HCT116 (cell line): ENCODE data around the gene RNF217. TPM values are rescaled to one million over a fixed set of nuclear protein-coding genes. Genes with fewer than 3 reads are reported as not detected.

Source experiments
- ATAC-seq: fragments of 200-7000 bp; cut with Tn5 transposase; 2 replicates; pipeline ENCODE4 v1.9.1; 2020; ENCODE audit warnings: mild to moderate bottlenecking, moderate library complexity
- BruUV-seq: library from RNA; stranded (reverse); fragments of 400-500 nt; replicated peaks from 2 replicates; lab custom pipeline; 2021; lab: Mats Ljungman, UMichigan
- CTCF ChIA-PET: fragments of 300-600 bp; sonication (Branson Sonifier 250); formaldehyde crosslinking; loops from one replicate; lab custom pipeline; 2021; ENCODE audit warnings: antibody characterized with exemption; lab: Charles Lee
- POLR2A ChIA-PET: fragments of 300-600, 350-600 bp; sonication (Branson Sonifier 250); formaldehyde crosslinking; loops from one replicate; lab custom pipeline; 2021; ENCODE audit warnings: antibody characterized with exemption; lab: Charles Lee
- RAD21 ChIA-PET, 2 experiments: fragments of 300-600 bp; sonication (Branson Sonifier 250); formaldehyde crosslinking; loops; one replicate each; lab custom pipeline; 2023; ENCODE audit warnings: low total read pairs in 2 of 2; ENCODE audit not compliant: uncharacterized antibody in 2 of 2, unreplicated experiment in 2 of 2, low non-redundant PET in 1 of 2; lab: Charles Lee
- DNase-seq: peaks from one replicate; pipeline ENCODE4 v3.0.0-alpha.2; 2010; ENCODE audit warnings: low read depth, low spot score
- H2AFZ ChIP-seq: fragments of 200-600 bp; shearing (Covaris generic), sonication (generic); 2 replicates; pipeline ENCODE4 v1.6.1; 2017; ENCODE audit warnings: low read depth, mixed run types, mixed read lengths, antibody characterized with exemption, low read length; ENCODE audit not compliant: poor library complexity, severe bottlenecking
- H3K27ac ChIP-seq: 2 replicates; pipeline ENCODE4 v1.5.1; 2012; ENCODE audit warnings: low read depth, low read length
- H3K27me3 ChIP-seq: fragments of 200-600 bp; sonication (generic); 2 replicates; pipeline ENCODE4 v1.6.1; 2016; ENCODE audit warnings: mixed run types, low read length, mixed read lengths; ENCODE audit not compliant: insufficient read depth
- H3K36me3 ChIP-seq, 2 experiments: fragments of 200-500 bp in 1 of 2; fragments of 200-600 bp in 1 of 2; sonication (Bioruptor generic) in 1 of 2; sonication (generic) in 1 of 2; 2 replicates each; pipeline versions ENCODE4 v1.5.1 to v1.6.1; 2014 to 2016; ENCODE audit warnings: low read length in 2 of 2, inconsistent platforms in 1 of 2, mixed read lengths in 1 of 2, mixed run types in 1 of 2; ENCODE audit not compliant: insufficient read depth in 2 of 2, control insufficient read depth in 1 of 2
- H3K4me1 ChIP-seq, 2 experiments: fragments of 200-600 bp in 1 of 2; sonication (generic) in 1 of 2; 2 replicates each; pipeline versions ENCODE4 v1.5.1 to v1.6.1; 2012 to 2017; ENCODE audit warnings: low read length in 2 of 2, inconsistent platforms in 1 of 2, mild to moderate bottlenecking in 1 of 2, mixed read lengths in 1 of 2, mixed run types in 1 of 2, moderate library complexity in 1 of 2; ENCODE audit not compliant: insufficient read depth in 2 of 2, control insufficient read depth in 1 of 2
- H3K4me2 ChIP-seq: fragments of 200-600 bp; sonication (generic); 2 replicates; pipeline ENCODE4 v1.6.1; 2017; ENCODE audit warnings: mixed run types, low read length, mixed read lengths
- H3K4me3 ChIP-seq, 2 experiments: fragments of 200-600 bp in 1 of 2; sonication (generic) in 1 of 2; replicated peaks in 1 of 2; 2 replicates each; pipeline ENCODE4 v1.5.1; 2011 to 2016; ENCODE audit warnings: low read length in 2 of 2, control low read depth in 1 of 2, low read depth in 1 of 2, mild to moderate bottlenecking in 1 of 2, mixed read lengths in 1 of 2, mixed run types in 1 of 2
- H3K79me2 ChIP-seq: fragments of 200-600 bp; sonication (generic); 2 replicates; pipeline ENCODE4 v1.6.1; 2017; ENCODE audit warnings: mild to moderate bottlenecking, mixed run types, low read length, moderate library complexity, mixed read lengths; ENCODE audit not compliant: insufficient read depth
- H3K9ac ChIP-seq: fragments of 200-600 bp; sonication (generic); 2 replicates; pipeline ENCODE4 v1.6.1; 2016; ENCODE audit warnings: low read length, mixed read lengths
- H3K9me2 ChIP-seq: fragments of 200-600 bp; sonication (generic), shearing (Covaris generic); 2 replicates; pipeline ENCODE4 v1.6.1; 2017; ENCODE audit warnings: mixed run types, mild to moderate bottlenecking, moderate library complexity; ENCODE audit not compliant: insufficient read depth
- H3K9me3 ChIP-seq, 2 experiments: fragments of 200-500 bp in 1 of 2; fragments of 200-600 bp in 1 of 2; sonication (Bioruptor generic) in 1 of 2; sonication (generic) in 1 of 2; 2 replicates each; pipeline ENCODE4 v1.6.1; 2014 to 2017; ENCODE audit warnings: low read length in 2 of 2, mixed read lengths in 2 of 2, inconsistent platforms in 1 of 2, low read depth in 1 of 2, mild to moderate bottlenecking in 1 of 2, mixed run types in 1 of 2, moderate library complexity in 1 of 2; ENCODE audit not compliant: control insufficient read depth in 1 of 2, insufficient read depth in 1 of 2
- H4K20me1 ChIP-seq: fragments of 200-600 bp; sonication (generic), shearing (Covaris generic); 2 replicates; pipeline ENCODE4 v1.6.1; 2017; ENCODE audit warnings: mixed run types, mild to moderate bottlenecking, moderate library complexity; ENCODE audit not compliant: insufficient read depth
- EZH2phosphoT487 ChIP-seq: fragments of 200-600 bp; IDR thresholded peaks from 2 replicates; pipeline ENCODE4 v1.6.1; 2018; ENCODE audit warnings: antibody characterized with exemption, borderline replicate concordance
- POLR2AphosphoS5 ChIP-seq: IDR thresholded peaks from 2 replicates; pipeline ENCODE4 v1.6.1; 2011; ENCODE audit warnings: mild to moderate bottlenecking, low read depth, low read length, moderate library complexity
- RAD21 ChIP-seq: IDR thresholded peaks from 2 replicates; pipeline ENCODE4 v1.6.1; 2012; ENCODE audit warnings: low read depth, mild to moderate bottlenecking
- SIN3A ChIP-seq: IDR thresholded peaks from 2 replicates; pipeline ENCODE4 v1.6.1; 2012; ENCODE audit warnings: low read depth
- intact Hi-C: fragments of 100-400 bp; cut with micrococcal nuclease; formaldehyde crosslinking; loops from 2 replicates; pipeline ENCODE4 v1.10.0; 2022
- total RNA-seq: library from RNA; stranded (reverse); gene quantifications from one replicate; pipeline ENCODE4 v1.2.1, GENCODE V29; 2021; ENCODE audit not compliant: unreplicated experiment
- TF ChIP-seq, protein P1 (sequence below): IDR thresholded peaks from 2 replicates; pipeline ENCODE4 v1.6.1; 2011; ENCODE audit warnings: mild to moderate bottlenecking, low read length, moderate library complexity; ENCODE audit not compliant: insufficient replicate concordance; ENCODE audit errors: extremely low read depth
- TF ChIP-seq, protein P2 (sequence below), 3 experiments: fragments of 200-600 bp in 1 of 3; sonication (generic) in 1 of 3; IDR thresholded peaks in 2 of 3; conservative IDR thresholded peaks in 1 of 3; 2 replicates each; pipeline ENCODE4 v1.5.1; 2012 to 2017; ENCODE audit warnings: low read depth in 2 of 3, low read length in 2 of 3, antibody characterized with exemption in 1 of 3, borderline replicate concordance in 1 of 3, control low read depth in 1 of 3, mild to moderate bottlenecking in 1 of 3, mixed read lengths in 1 of 3, mixed run types in 1 of 3, moderate library complexity in 1 of 3; ENCODE audit not compliant: insufficient read depth in 1 of 3

RNF217 gene
- total RNA-seq, 1 experiment from 2014 or later: 20.4 TPM

DNA sequence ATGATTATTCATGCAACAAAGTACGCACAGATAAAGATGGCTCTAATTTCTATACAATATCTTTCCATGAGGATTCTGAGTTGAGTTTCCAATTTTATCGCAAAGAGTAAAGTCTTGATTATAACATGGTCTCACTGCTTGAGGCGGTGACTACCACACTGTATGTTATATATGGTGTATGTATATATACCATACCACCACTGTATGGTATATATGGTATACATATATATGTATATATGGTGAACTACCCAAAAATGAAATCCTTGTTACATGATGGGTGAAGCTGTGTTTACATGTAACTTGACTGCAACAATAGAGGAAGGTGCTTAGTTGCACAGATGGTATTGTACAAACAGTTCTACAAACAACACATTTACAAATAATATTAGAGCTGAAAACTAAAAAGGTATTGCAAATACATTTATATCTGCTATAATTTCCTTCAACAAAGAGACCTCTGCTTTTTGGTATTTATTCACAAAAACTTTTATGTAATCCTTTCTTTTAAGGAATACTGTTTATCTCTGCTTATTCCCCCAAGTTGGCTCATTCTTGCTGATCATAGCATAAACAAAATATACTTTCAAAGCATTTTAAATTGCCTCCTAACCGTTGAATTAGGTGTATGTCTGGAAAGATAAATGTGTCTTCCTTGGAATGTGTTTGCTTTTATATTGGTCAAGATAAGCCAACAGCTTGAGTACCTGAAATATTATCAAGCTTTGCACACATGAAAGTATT lies 113.7 kb downstream of the RNF217 start:
- TF ChIP-seq POLR2AphosphoS5: no peak
- no peak for TF ChIP-seq RAD21
- TF ChIP-seq, protein P1, sequence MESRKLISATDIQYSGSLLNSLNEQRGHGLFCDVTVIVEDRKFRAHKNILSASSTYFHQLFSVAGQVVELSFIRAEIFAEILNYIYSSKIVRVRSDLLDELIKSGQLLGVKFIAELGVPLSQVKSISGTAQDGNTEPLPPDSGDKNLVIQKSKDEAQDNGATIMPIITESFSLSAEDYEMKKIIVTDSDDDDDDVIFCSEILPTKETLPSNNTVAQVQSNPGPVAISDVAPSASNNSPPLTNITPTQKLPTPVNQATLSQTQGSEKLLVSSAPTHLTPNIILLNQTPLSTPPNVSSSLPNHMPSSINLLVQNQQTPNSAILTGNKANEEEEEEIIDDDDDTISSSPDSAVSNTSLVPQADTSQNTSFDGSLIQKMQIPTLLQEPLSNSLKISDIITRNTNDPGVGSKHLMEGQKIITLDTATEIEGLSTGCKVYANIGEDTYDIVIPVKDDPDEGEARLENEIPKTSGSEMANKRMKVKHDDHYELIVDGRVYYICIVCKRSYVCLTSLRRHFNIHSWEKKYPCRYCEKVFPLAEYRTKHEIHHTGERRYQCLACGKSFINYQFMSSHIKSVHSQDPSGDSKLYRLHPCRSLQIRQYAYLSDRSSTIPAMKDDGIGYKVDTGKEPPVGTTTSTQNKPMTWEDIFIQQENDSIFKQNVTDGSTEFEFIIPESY: no peak
- TF ChIP-seq, protein P2, sequence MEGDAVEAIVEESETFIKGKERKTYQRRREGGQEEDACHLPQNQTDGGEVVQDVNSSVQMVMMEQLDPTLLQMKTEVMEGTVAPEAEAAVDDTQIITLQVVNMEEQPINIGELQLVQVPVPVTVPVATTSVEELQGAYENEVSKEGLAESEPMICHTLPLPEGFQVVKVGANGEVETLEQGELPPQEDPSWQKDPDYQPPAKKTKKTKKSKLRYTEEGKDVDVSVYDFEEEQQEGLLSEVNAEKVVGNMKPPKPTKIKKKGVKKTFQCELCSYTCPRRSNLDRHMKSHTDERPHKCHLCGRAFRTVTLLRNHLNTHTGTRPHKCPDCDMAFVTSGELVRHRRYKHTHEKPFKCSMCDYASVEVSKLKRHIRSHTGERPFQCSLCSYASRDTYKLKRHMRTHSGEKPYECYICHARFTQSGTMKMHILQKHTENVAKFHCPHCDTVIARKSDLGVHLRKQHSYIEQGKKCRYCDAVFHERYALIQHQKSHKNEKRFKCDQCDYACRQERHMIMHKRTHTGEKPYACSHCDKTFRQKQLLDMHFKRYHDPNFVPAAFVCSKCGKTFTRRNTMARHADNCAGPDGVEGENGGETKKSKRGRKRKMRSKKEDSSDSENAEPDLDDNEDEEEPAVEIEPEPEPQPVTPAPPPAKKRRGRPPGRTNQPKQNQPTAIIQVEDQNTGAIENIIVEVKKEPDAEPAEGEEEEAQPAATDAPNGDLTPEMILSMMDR (IDR thresholded peaks at IDR 0.05 in 2 of 3, conservative IDR thresholded peaks at IDR 0.05 in 1 of 3; ENCODE audit: borderline replicate concordance in 1 of 3, insufficient read depth in 1 of 3, low read depth in 2 of 3, low read length in 2 of 3): no peak
- TF ChIP-seq SIN3A: no peak
- TF ChIP-seq EZH2phosphoT487: no peak
- TF ChIP-seq, all 23 proteins: peak for 0
- ChIA-PET CTCF (no interaction called here), POLR2A (no interaction called here), RAD21 (no interaction called here)
- Histone ChIP-seq H3K4me2 (no peak overlapping the region), H3K4me1 (no peaks in the 10 kb centered on the region), H3K27ac (no peak overlapping the region), H3K4me3 (no peak overlapping the region), H3K36me3 (peaks cover 0 to 3% of the 10 kb centered on the region in 2 experiments; a peak in 1 of 4 replicates), H2AFZ (no peak overlapping the region), H3K27me3 (no peaks in the 10 kb centered on the region), H4K20me1 (no peaks in the 10 kb centered on the region), H3K9me2 (no peaks in the 10 kb centered on the region), H3K9me3 (no peaks in the 10 kb centered on the region), H3K9ac (no peak overlapping the region), H3K79me2 (no peaks in the 10 kb centered on the region)
- no peak for ATAC-seq
- no peak for DNase-seq
- intact Hi-C loops: no loop called here
- no TSS peak for BruUV-seq
